Fibroblast of lung (primary cell): ENCODE data around the gene ZNF792. TPM values are rescaled to one million over a fixed set of nuclear protein-coding genes. Genes with fewer than 3 reads are reported as not detected.

Experiments
- DNase-seq, 2 donors: peaks; one replicate each; pipeline versions ENCODE4 v3.0.0 to v3.0.0-alpha.2; 2010; ENCODE audit warnings: low read depth in 2 of 2
- H2AFZ ChIP-seq: 2 replicates; pipeline ENCODE4 v1.5.1; 2012; ENCODE audit warnings: low read length, control low read depth, inconsistent platforms
- H3K27ac ChIP-seq: 2 replicates; pipeline ENCODE4 v1.5.1; 2011; ENCODE audit warnings: low read length, control low read depth; ENCODE audit not compliant: insufficient read depth
- H3K27me3 ChIP-seq: 2 replicates; pipeline ENCODE4 v1.5.1; 2011; ENCODE audit warnings: mild to moderate bottlenecking, low read length; ENCODE audit not compliant: control insufficient read depth, insufficient read depth
- H3K36me3 ChIP-seq: 2 replicates; pipeline ENCODE4 v1.5.1; 2011; ENCODE audit warnings: low read length; ENCODE audit not compliant: control insufficient read depth, insufficient read depth
- H3K4me1 ChIP-seq: 2 replicates; pipeline ENCODE4 v1.5.1; 2011; ENCODE audit warnings: low read length; ENCODE audit not compliant: control insufficient read depth, insufficient read depth; ENCODE audit errors: extremely low read depth
- H3K4me2 ChIP-seq: 2 replicates; pipeline ENCODE4 v1.5.1; 2011; ENCODE audit warnings: low read length, control low read depth; ENCODE audit not compliant: insufficient read depth; ENCODE audit errors: extremely low read depth
- H3K4me3 ChIP-seq, 4 experiments: fragments of 200-600 bp in 1 of 4; sonication (generic) in 1 of 4; replicated peaks in 1 of 4; 2 replicates each; pipeline ENCODE4 v1.5.1; 2011 to 2016; ENCODE audit warnings: low read length in 4 of 4, low read depth in 3 of 4, mild to moderate bottlenecking in 3 of 4, control low read depth in 2 of 4, inconsistent platforms in 1 of 4, mixed read lengths in 1 of 4; ENCODE audit not compliant: insufficient read depth in 1 of 4; ENCODE audit errors: control extremely low read depth in 1 of 4
- H3K79me2 ChIP-seq: 2 replicates; pipeline ENCODE4 v1.5.1; 2012; ENCODE audit warnings: mild to moderate bottlenecking, low read length, inconsistent platforms; ENCODE audit not compliant: control insufficient read depth, insufficient read depth
- H3K9ac ChIP-seq: 2 replicates; pipeline ENCODE4 v1.5.1; 2011; ENCODE audit warnings: mild to moderate bottlenecking, low read length, control low read depth; ENCODE audit not compliant: insufficient read depth
- H3K9me3 ChIP-seq: 2 replicates; pipeline ENCODE4 v1.5.1; 2012; ENCODE audit warnings: low read depth, low read length; ENCODE audit not compliant: control insufficient read depth, insufficient read depth
- H4K20me1 ChIP-seq: 2 replicates; pipeline ENCODE4 v1.5.1; 2011; ENCODE audit warnings: low read length; ENCODE audit not compliant: control insufficient read depth, insufficient read depth; ENCODE audit errors: extremely low read depth
- CTCF ChIP-seq, 2 donors: IDR thresholded peaks in 1 of 2; conservative IDR thresholded peaks in 1 of 2; 1 replicate in 1 of 2; 2 replicates in 1 of 2; pipeline ENCODE4 v1.5.1; 2011 to 2012; ENCODE audit warnings: low read length in 2 of 2, control low read depth in 1 of 2, inconsistent platforms in 1 of 2, low read depth in 1 of 2, mild to moderate bottlenecking in 1 of 2
- EZH2 ChIP-seq: IDR thresholded peaks from 2 replicates; pipeline ENCODE4 v1.5.1; 2012; ENCODE audit warnings: low read length, control low read depth, mild to moderate bottlenecking; ENCODE audit errors: missing control alignments
- polyA plus RNA-seq, 2 donors: library from polyadenylated mRNA; depleted of rRNA in 1 of 2; stranded (reverse) in 1 of 2; unstranded in 1 of 2; fragments of >200 nt; gene quantifications; 2 replicates each; pipeline ENCODE4 v1.2.1, GENCODE V29; 2011 to 2012; ENCODE audit warnings: missing spikeins in 1 of 2
- total RNA-seq: library from RNA; depleted of rRNA; stranded (reverse); fragments of >200 nt; gene quantifications from 2 replicates; pipeline ENCODE4 v1.2.1, GENCODE V29; 2014

The ZNF792 gene
- total and polyA plus RNA-seq, 2 donors (not counting 1 experiment from before 2014, with no cell fraction given), result 1.7 to 5.0 TPM

- Histone ChIP-seq H3K36me3 (peaks cover 32% of the 10 kb centered on the region), H2AFZ (no peak overlapping the region)
Observed at GRCh38 chr19:35011737-35012682, 48.0 kb upstream of the ZNF792 start.

GRCh38 chr19:35011091-35011689, 47.2 kb upstream of the ZNF792 start:
- TF ChIP-seq CTCF (conservative IDR thresholded peaks at IDR 0.05 in 1 of 2, IDR thresholded peaks at IDR 0.05 in 1 of 2; ENCODE audit: low read depth in 1 of 2, low read length in 2 of 2) (no peak), EZH2 (no peak)
- DNase-seq, result no peak
- peaks cover 32% of the 10 kb centered on the region for H3K36me3 ChIP-seq

More at GRCh38 chr19:35011737-35012682, 48.0 kb upstream of the ZNF792 start:
- Histone ChIP-seq H3K27ac (no peak overlapping the region), H4K20me1 (no peaks in the 10 kb centered on the region), H3K27me3 (no peaks in the 10 kb centered on the region), H3K4me2 (no peak overlapping the region), H3K4me1 (peaks cover 3% of the 10 kb centered on the region), H3K4me3 (no peak overlapping the region), H3K79me2 (peaks cover under 1% of the 10 kb centered on the region), H3K9ac (no peak overlapping the region), H3K9me3 (no peaks in the 10 kb centered on the region)
- TF ChIP-seq CTCF (conservative IDR thresholded peaks at IDR 0.05 in 1 of 2, IDR thresholded peaks at IDR 0.05 in 1 of 2; ENCODE audit: low read depth in 1 of 2, low read length in 2 of 2), result no peak
- TF ChIP-seq EZH2, result no peak
- no peak for DNase-seq

More at GRCh38 chr19:35011091-35011689, 47.2 kb upstream of the ZNF792 start:
- Histone ChIP-seq H3K27ac (no peak overlapping the region), H2AFZ (no peak overlapping the region), H3K9me3 (no peaks in the 10 kb centered on the region), H3K4me1 (peaks cover 5% of the 10 kb centered on the region), H3K27me3 (no peaks in the 10 kb centered on the region), H3K4me3 (no peak overlapping the region), H3K4me2 (no peak overlapping the region), H3K9ac (no peak overlapping the region), H4K20me1 (no peaks in the 10 kb centered on the region), H3K79me2 (peaks cover 4% of the 10 kb centered on the region)
